GM19238 (cell line): ENCODE data around the gene HOGA1.

Experiments
- DNase-seq: peaks from one replicate; pipeline ENCODE4 v3.0.0; 2011; ENCODE audit warnings: low spot score; ENCODE audit not compliant: insufficient read length

HOGA1 gene

GRCh38 chr10:97584060-97584797 lies at the start of gene HOGA1:
Gene HOGA1, plus strand, starts transcription at chr10:97584389. Its CDS starts 315 bp downstream, at chr10:97584704.
- no peak for DNase-seq

GRCh38 chr10:97534746-97535367 lies 49.3 kb upstream of the HOGA1 start:
- DNase-seq = peak; percentile 45

GRCh38 chr10:97537186-97537869 lies 46.9 kb upstream of the HOGA1 start:
- DNase-seq = no peak

GRCh38 chr10:97538411-97538810 lies 45.8 kb upstream of the HOGA1 start:
- no peak for DNase-seq

- DNase-seq = no peak
These were observed 45.4 kb upstream of the HOGA1 start for GRCh38 chr10:97538839-97539238.

- DNase-seq = no peak
These were observed 44.5 kb upstream of the HOGA1 start for GRCh38 chr10:97539523-97540200.

- no peak for DNase-seq
These were observed 43.3 kb upstream of the HOGA1 start for GRCh38 chr10:97540669-97541500.

- DNase-seq = no peak
These were observed 41.8 kb upstream of the HOGA1 start for GRCh38 chr10:97542169-97543024.

GRCh38 chr10:97543025-97543546 lies 41.1 kb upstream of the HOGA1 start:
- DNase-seq = no peak

- DNase-seq = no peak
These were observed 37.5 kb upstream of the HOGA1 start for GRCh38 chr10:97546456-97547270.

GRCh38 chr10:97547271-97547600 lies 37.0 kb upstream of the HOGA1 start:
- no peak for DNase-seq

GRCh38 chr10:97547962-97548361 lies 36.2 kb upstream of the HOGA1 start:
- DNase-seq = no peak

- DNase-seq = no peak
These were observed 35.2 kb upstream of the HOGA1 start for GRCh38 chr10:97548828-97549455.

GRCh38 chr10:97549587-97550322 lies 34.4 kb upstream of the HOGA1 start:
- DNase-seq = no peak

- DNase-seq = no peak
These were observed 33.6 kb upstream of the HOGA1 start for GRCh38 chr10:97550336-97551149.

- DNase-seq = no peak
These were observed 32.9 kb upstream of the HOGA1 start for GRCh38 chr10:97551271-97551670.

GRCh38 chr10:97553575-97554031 lies 30.6 kb upstream of the HOGA1 start:
- DNase-seq = peak; percentile 50
